Activated effector memory CD4-positive, alpha-beta T cell treated with anti-CD3 and anti-CD28 coated beads, Interleukin-2, amount 50 U/mL, for 16 hours (primary cell): ENCODE results near the gene ISCU.
A peak's percentile ranks its signal among the peaks of the same experiment; 100 is the strongest.
"Not testable (repeated sequence)": the region's sequence is repeated elsewhere in the genome, so short reads cannot be mapped to it uniquely, and the experiment has no call there.

Experiments used
- DNase-seq: peaks from one replicate; pipeline ENCODE4 v3.0.0-alpha.2; 2020

ISCU gene

GRCh38 chr12:108606492-108606891 lies 44.1 kb downstream of the ISCU start:
- no peak for DNase-seq

- no peak for DNase-seq
These were observed 45.7 kb downstream of the ISCU start for GRCh38 chr12:108607981-108608600.

GRCh38 chr12:108608616-108609015 lies 46.2 kb downstream of the ISCU start:
- no peak for DNase-seq

GRCh38 chr12:108609537-108610335 lies 47.3 kb downstream of the ISCU start:
- no peak for DNase-seq

GRCh38 chr12:108610336-108610815 lies 48.0 kb downstream of the ISCU start:
- DNase-seq = no peak

- DNase-seq = no peak
These were observed 48.6 kb downstream of the ISCU start for GRCh38 chr12:108610856-108611605.

GRCh38 chr12:108611884-108612415 lies 49.6 kb downstream of the ISCU start:
- peak; percentile 85 for DNase-seq

GRCh38 chr12:108612788-108613282 lies 50.4 kb downstream of the ISCU start:
- no peak for DNase-seq

- DNase-seq = no peak
These were observed 51.2 kb downstream of the ISCU start for GRCh38 chr12:108613548-108613947.

- no peak for DNase-seq
These were observed 51.6 kb downstream of the ISCU start for GRCh38 chr12:108614041-108614440.

- DNase-seq = no peak
These were observed 52.2 kb downstream of the ISCU start for GRCh38 chr12:108614639-108615038.

GRCh38 chr12:108615918-108616317 lies 53.5 kb downstream of the ISCU start:
- no peak for DNase-seq

GRCh38 chr12:108616359-108616758 lies 54.0 kb downstream of the ISCU start:
- DNase-seq = no peak

- DNase-seq = peak; percentile 94
These were observed 54.8 kb downstream of the ISCU start for GRCh38 chr12:108616941-108617858.

GRCh38 chr12:108618079-108618952 lies 55.9 kb downstream of the ISCU start:
- peak; percentile 92 for DNase-seq

GRCh38 chr12:108618953-108619274 lies 56.5 kb downstream of the ISCU start:
- not testable (repeated sequence) for DNase-seq
